PFSK-1 (cell line): ENCODE measurements around the gene GPN2.

Source experiments
- POLR2AphosphoS5 ChIP-seq: IDR thresholded peaks from 2 replicates; pipeline ENCODE4 v1.6.1; 2012; ENCODE audit warnings: low read depth, mild to moderate bottlenecking, control low read depth, low read length, moderate library complexity
- SIN3A ChIP-seq: IDR thresholded peaks from 2 replicates; pipeline ENCODE4 v1.6.1; 2012; ENCODE audit warnings: mild to moderate bottlenecking, low read length, moderate library complexity, borderline replicate concordance; ENCODE audit not compliant: insufficient read depth
- TAF1 ChIP-seq: IDR thresholded peaks from 2 replicates; pipeline ENCODE4 v1.6.1; 2012; ENCODE audit warnings: low read length, control low read depth, borderline replicate concordance; ENCODE audit not compliant: insufficient read depth
- TF ChIP-seq, protein P1 (sequence below), 2 experiments: IDR thresholded peaks; 2 replicates each; pipeline versions ENCODE4 v1.6.1 to v1.8.0; 2011 to 2012; ENCODE audit warnings: low read depth in 2 of 2, low read length in 2 of 2, control low read depth in 1 of 2, inconsistent platforms in 1 of 2, mild to moderate bottlenecking in 1 of 2, moderate library complexity in 1 of 2; ENCODE audit not compliant: insufficient read depth in 1 of 2

- TF ChIP-seq, protein P1, sequence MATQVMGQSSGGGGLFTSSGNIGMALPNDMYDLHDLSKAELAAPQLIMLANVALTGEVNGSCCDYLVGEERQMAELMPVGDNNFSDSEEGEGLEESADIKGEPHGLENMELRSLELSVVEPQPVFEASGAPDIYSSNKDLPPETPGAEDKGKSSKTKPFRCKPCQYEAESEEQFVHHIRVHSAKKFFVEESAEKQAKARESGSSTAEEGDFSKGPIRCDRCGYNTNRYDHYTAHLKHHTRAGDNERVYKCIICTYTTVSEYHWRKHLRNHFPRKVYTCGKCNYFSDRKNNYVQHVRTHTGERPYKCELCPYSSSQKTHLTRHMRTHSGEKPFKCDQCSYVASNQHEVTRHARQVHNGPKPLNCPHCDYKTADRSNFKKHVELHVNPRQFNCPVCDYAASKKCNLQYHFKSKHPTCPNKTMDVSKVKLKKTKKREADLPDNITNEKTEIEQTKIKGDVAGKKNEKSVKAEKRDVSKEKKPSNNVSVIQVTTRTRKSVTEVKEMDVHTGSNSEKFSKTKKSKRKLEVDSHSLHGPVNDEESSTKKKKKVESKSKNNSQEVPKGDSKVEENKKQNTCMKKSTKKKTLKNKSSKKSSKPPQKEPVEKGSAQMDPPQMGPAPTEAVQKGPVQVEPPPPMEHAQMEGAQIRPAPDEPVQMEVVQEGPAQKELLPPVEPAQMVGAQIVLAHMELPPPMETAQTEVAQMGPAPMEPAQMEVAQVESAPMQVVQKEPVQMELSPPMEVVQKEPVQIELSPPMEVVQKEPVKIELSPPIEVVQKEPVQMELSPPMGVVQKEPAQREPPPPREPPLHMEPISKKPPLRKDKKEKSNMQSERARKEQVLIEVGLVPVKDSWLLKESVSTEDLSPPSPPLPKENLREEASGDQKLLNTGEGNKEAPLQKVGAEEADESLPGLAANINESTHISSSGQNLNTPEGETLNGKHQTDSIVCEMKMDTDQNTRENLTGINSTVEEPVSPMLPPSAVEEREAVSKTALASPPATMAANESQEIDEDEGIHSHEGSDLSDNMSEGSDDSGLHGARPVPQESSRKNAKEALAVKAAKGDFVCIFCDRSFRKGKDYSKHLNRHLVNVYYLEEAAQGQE (IDR thresholded peaks at IDR 0.05; ENCODE audit: insufficient read depth in 1 of 2, low read depth in 2 of 2, low read length in 2 of 2), result no peak
- TF ChIP-seq POLR2AphosphoS5 (no peak), TAF1 (no peak), SIN3A (no peak)
These were observed 25.2 kb upstream of the GPN2 start for GRCh38 chr1:26915204-26915842.
